Motor neuron (in vitro differentiated cells): Measurements from ENCODE around the gene VPREB1. TPM values are rescaled to one million over a fixed set of nuclear protein-coding genes. Genes with fewer than 3 reads are reported as not detected.
"Not testable (repeated sequence)": the region's sequence is repeated elsewhere in the genome, so short reads cannot be mapped to it uniquely, and the experiment has no call there.

Experiments used
- ATAC-seq, 8 experiments: fragments of 200-7000 bp; cut with Tn5 transposase; replicated peaks in 6 of 8; 2 replicates each; pipeline ENCODE4 v1.8.0; 2021; ENCODE audit warnings: mild to moderate bottlenecking in 8 of 8, moderate library complexity in 8 of 8
- H3K27ac ChIP-seq, 2 donors: fragments of 250-450 bp; sonication (Bioruptor Pico); 2 replicates each; pipeline ENCODE4 v1.9.0; 2021; ENCODE audit warnings: antibody characterized with exemption in 2 of 2, mild to moderate bottlenecking in 2 of 2, moderate library complexity in 1 of 2
- H3K4me1 ChIP-seq, 2 donors: fragments of 250-450 bp; sonication (Bioruptor Pico); replicated peaks in 1 of 2; 2 replicates each; pipeline ENCODE4 v1.6.1; 2021; ENCODE audit warnings: antibody characterized with exemption in 2 of 2, mild to moderate bottlenecking in 2 of 2, moderate library complexity in 1 of 2
- H3K4me3 ChIP-seq, 5 donors: fragments of 250-450 bp; sonication (Bioruptor Pico); 2 replicates each; pipeline ENCODE4 v1.9.0; 2021; ENCODE audit warnings: antibody characterized with exemption in 5 of 5, mild to moderate bottlenecking in 5 of 5, moderate library complexity in 4 of 5
- WGBS, 10 experiments: fragments of 450-650 bp; shearing (Covaris generic); methylation state at CpG; one replicate each; pipeline ENCODE4 v1.0.0; 2022; 5-methylcytosine and 5-hydroxymethylcytosine counted together
- in situ Hi-C, 9 experiments: fragments of 400-800 bp; cut with MboI; loops; one replicate each; pipeline ENCODE4 v1.15.0; 2021; ENCODE audit warnings: low sequenced_read_pairs in 9 of 9, low pct_unique_long_range_greater_than_20kb in 2 of 9; ENCODE audit not compliant: unreplicated experiment in 9 of 9
- total RNA-seq, 8 experiments: library from RNA; unstranded; fragments of 300-600 nt; gene quantifications; 2 replicates each; pipeline versions ENCODE4 v1.2.3 to v1.2.4, GENCODE V29; 2022

VPREB1 gene
- total RNA-seq, 8 experiments from 2014 or later: not detected

DNA sequence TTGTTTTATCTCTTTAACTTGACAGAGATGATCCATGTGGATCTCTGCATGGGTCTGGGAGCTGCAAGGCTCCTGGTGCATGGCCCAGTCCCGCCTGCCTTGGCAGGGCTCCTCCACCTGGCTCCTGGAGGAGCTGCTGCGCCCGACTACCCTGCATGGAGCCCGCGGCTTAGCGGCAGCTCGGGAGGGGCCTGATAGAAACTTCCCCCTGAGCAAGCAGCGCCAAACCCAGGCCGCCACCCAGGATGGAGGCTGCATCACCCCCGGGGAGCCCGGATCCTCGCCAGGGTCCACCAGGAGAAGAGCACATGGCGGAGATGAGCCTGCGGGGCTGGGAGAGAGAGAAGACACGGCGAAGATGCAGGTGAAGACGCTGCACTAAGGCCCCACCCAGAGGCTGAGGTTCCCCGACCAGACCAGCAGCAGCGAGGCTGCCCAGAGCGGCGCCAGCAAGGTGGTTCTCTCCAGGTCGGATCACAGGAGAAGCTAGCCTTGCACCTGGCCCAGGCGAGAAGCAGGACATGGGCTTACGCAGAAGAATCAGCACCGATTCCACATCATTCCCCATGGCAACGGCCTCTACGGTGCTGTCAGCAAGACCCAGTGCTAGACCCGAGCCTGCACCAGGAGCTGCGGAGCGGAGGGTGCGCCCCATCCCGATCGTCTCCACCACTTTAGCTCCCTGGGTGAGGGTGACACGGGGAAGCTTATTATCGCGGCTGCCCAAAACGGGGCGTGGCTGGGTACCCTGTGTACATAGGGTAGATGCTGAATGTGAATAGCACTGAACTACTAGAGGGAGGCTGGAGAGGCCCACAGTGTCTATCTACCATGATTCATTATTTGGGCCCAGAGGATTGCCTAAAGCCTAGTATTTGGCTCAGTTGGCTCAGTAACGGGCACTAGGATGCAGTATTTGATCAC, 41.3 kb upstream of the VPREB1 start:
- peak overlapping the region in 1 of 2 donors; percentile 11 for H3K27ac ChIP-seq
- ATAC-seq: no peak
- no peak overlapping the region for H3K4me3 ChIP-seq
- in situ Hi-C loops: loop anchor here in 2 of 9 experiments (25.0 kb wide), 1 partner anchor 134 kb away; no protein-coding TSS in a partner anchor
- no peaks in the 10 kb centered on the region for H3K4me1 ChIP-seq
- 52 to 90% (median 68%) methylated on average over 2 to 10 of the region's 39 CpGs; no CpG with 5 or more reads in 4 of the 10 experiments for WGBS, 10 experiments

DNA sequence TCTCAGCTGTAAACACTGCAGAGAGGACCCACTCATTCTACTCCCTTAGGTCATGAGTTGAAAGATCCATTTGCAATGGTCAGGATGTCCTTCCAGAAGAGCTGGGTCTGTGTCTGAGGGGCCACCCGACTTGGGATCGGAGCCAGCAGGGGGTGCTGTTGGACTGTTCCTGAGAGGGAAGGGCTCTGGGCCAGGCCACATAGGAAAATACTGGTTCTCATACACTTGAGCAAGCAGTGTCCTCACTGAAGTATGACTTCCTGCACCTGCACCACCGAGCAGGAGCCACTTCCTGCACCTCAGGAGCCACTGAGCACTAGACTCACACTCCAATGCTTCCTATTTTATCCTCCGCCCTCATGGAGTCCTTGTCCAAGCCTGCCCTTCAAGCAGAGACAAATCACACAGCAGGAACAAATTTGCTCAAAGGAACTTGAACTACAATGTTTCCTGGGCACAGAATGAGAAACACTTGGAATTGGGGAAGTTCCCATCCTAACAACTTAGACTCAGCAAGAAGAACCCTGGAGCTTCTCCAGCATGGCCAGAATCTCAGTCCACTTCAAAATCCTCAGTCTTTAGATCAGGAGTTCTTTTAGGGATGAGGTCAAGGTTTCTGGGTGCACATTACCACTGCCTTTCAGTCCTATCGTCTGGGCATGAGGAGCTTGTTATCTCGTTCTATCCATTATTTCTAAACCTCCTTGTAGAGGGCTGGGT, 36.6 kb upstream of the VPREB1 start:
- in situ Hi-C loops: loop anchor here in 2 of 9 experiments (25.0 kb wide), 1 partner anchor 129 kb away; no protein-coding TSS in a partner anchor
- WGBS, 10 experiments: 0 to 27% (median 0%) methylated on average over 1 to 4 of the region's 6 CpGs; no CpG with 5 or more reads in 1 of the 10 experiments
- ATAC-seq: peak in 5 of 8 experiments; percentile 35 to 99 (median 98)

DNA sequence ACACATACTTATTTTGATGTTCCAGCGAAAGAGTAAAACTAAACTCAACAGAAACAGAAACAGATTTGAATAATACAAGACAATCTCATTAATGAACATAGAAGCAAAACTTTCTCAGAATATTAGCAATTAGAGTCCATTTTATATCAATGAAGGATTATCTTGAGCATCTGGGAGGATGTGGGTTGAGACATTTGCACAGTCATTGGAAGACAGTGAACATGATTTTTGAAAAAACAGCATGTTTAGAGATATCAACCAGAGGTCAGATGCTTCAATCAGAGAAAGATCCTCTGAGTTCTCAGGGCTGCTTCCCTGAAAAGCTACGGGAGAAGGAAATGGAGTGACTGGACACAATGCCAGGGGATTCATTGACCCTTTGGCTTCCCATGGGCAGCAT, 35.9 kb upstream of the VPREB1 start:
- in situ Hi-C loops: loop anchor here in 2 of 9 experiments (25.0 kb wide), 1 partner anchor 129 kb away; no protein-coding TSS in a partner anchor
- no peak for ATAC-seq

More for the DNA sequence above, 36.6 kb upstream of the VPREB1 start:
- H3K4me3 ChIP-seq: no peak overlapping the region
- no peaks in the 10 kb centered on the region for H3K4me1 ChIP-seq
- peak overlapping the region; percentile 36 to 39 for H3K27ac ChIP-seq

DNA sequence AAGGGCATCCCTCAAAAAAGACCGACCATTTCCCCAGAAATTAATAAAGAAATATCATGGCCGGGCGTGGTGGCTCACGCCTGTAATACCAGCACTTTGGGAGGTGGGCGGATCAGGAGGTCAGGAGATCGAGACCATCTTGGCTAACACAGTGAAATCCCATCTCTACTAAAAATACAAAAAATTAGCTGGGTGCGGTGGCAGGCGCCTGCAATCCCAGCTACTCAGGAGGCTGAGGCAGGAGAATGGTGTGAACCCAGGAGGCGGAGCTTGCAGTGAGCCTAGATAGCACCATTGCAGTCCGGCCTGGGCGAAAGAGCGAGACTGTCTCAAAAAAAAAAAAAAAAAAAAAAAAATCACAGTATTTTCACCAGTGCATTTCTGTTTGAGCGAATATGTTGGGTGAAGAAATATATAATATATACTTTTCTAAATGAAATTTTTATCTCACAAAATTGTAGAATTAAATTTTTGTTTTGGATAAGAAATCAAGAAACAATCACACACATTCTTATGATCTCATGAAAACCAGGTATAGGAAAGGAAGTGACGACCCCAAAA, 35.4 kb upstream of the VPREB1 start:
- not testable (repeated sequence) for H3K4me1 ChIP-seq, H3K4me3 ChIP-seq, ATAC-seq, H3K27ac ChIP-seq
- 29 to 100% (median 68%) methylated on average over 1 to 14 of the region's 14 CpGs for WGBS, 10 experiments
- in situ Hi-C loops: loop anchor here in 2 of 9 experiments (25.0 kb wide), 1 partner anchor 128 kb away; no protein-coding TSS in a partner anchor

More for the DNA sequence above, 35.9 kb upstream of the VPREB1 start:
- Histone ChIP-seq H3K4me3 (no peak overlapping the region), H3K4me1 (no peaks in the 10 kb centered on the region), H3K27ac (no peak overlapping the region)
- 0 to 100% (median 71%) methylated on average over 1 to 2 of the region's 2 CpGs for WGBS, 10 experiments

DNA sequence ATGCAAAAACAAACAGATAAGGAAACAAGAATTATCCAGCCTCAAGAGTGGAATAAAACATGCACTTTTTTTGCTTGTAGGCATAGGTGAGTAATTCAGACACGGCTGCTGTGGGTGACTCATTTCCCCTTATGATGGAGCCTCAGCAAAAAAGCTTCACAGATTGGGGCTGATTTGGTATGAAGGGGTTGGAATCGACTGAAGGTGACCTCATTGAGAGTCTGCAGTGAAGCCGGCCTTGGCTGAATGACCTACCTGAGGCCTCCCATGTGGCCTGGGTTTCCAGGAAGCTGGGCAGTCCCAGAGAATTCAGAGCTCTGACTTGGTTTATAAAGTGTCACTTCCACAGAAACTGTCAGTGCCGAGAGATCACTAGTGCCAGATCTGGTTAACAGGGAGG, 34.2 kb upstream of the VPREB1 start:
- in situ Hi-C loops: loop anchor here in 2 of 9 experiments (25.0 kb wide), 1 partner anchor 127 kb away; no protein-coding TSS in a partner anchor
- H3K4me3 ChIP-seq: no peak overlapping the region
- ATAC-seq: peak in 2 of 8 experiments; percentile 16 to 33
- H3K4me1 ChIP-seq: no peaks in the 10 kb centered on the region
- no peak overlapping the region for H3K27ac ChIP-seq
- 0 to 83% (median 40%) methylated on average over 1 to 4 of the region's 4 CpGs for WGBS, 10 experiments

DNA sequence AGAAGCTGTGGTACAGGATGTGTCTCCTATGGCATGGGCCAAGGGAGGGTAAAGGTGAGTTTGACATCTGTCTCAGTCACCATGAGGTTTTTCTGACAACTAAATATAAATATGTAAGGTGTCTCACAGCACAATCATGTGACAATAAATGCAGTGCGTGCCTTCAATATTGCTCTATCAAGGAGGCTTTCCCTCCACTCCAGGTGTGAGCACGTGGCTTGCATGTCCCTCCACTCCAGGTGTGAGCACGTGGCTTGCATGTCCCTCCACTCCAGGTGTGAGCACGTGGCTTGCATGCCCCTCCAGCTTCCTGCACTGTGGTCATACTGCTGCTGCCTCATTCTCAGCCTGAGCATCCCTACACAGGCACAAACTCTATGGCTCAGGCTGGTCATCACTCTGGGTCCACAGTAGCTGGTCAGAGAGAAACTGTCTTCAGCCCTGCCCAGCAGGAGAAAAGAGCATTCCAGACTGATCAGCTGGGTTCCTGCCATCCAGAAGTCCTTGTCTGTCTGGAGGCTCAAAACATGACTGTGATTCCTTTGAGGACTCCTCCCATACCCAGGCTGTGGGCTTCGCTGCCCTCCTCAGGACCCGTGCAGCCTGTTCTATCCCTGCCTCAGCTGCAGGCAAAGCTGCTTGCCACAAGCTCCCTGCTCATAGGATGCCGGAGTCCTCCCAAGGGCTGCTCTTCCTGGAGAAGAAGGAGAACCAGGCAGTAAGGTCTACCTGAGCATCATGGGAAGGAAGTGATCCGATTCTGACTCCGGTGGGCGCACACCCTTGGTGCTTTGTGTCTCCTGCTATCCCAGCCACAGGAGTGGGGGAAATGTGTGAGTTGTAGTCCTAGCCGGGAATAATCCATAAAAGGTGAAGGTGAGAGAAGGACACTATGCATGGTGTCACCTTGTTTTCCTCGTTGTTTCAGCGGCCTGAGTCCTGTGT, 33.4 kb upstream of the VPREB1 start:
- in situ Hi-C loops: loop anchor here in 2 of 9 experiments (25.0 kb wide), 1 partner anchor 126 kb away; no protein-coding TSS in a partner anchor
- H3K27ac ChIP-seq: no peak overlapping the region
- no peak for ATAC-seq
- no peaks in the 10 kb centered on the region for H3K4me1 ChIP-seq
- no peak overlapping the region for H3K4me3 ChIP-seq
- WGBS, 10 experiments: 6 to 88% (median 48%) methylated on average over 2 to 7 of the region's 13 CpGs

DNA sequence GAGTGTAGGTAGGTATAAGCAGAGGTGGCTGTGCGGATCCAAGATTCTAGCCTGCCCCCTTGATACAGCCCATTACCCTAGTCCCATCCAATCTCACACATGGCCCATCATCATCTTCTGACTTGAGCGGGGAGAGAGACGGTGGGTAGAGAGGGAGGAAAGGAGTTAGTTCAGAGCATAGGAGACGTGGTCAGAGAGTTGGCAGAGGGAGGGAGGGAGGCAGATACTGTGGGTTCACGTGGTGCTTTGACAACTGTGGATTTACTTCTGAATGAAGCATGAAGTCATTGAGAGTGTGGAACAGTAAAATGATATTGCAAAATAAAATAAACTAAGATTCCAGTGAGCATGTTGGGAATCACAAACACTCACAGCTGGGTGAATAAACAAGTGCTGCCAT, 31.4 kb upstream of the VPREB1 start:
- 0 to 34% (median 22%) methylated on average over 1 to 4 of the region's 5 CpGs; no CpG with 5 or more reads in 4 of the 10 experiments for WGBS, 10 experiments
- no peaks in the 10 kb centered on the region for H3K4me1 ChIP-seq
- no peak for ATAC-seq
- in situ Hi-C loops: loop anchor here in 2 of 9 experiments (25.0 kb wide), 1 partner anchor 124 kb away; no protein-coding TSS in a partner anchor
- no peak overlapping the region for H3K27ac ChIP-seq
- H3K4me3 ChIP-seq: no peak overlapping the region

DNA sequence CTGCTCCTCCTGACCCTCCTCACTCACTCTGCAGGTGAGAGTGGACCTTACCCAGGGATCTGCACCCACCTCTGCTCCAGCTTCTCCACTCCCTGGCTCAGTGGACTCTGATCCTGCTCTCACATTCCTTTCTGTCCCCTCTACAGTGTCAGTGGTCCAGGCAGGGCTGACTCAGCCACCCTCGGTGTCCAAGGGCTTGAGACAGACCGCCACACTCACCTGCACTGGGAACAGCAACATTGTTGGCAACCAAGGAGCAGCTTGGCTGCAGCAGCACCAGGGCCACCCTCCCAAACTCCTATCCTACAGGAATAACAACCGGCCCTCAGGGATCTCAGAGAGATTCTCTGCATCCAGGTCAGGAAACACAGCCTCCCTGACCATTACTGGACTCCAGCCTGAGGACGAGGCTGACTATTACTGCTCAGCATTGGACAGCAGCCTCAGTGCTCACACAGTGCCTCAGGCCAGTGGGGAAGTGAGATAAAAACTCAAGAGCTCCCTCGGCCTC, 29.7 kb upstream of the VPREB1 start:
- in situ Hi-C loops: loop anchor here in 2 of 9 experiments (25.0 kb wide), 1 partner anchor 122 kb away; no protein-coding TSS in a partner anchor
- no peak overlapping the region for H3K4me3 ChIP-seq
- no peaks in the 10 kb centered on the region for H3K4me1 ChIP-seq
- whole genome bisulfite sequencing, 10 experiments: 0 to 80% (median 38%) methylated on average over 1 to 2 of the region's 5 CpGs; no CpG with 5 or more reads in 3 of the 10 experiments
- ATAC-seq: no peak
- H3K27ac ChIP-seq: no peak overlapping the region

DNA sequence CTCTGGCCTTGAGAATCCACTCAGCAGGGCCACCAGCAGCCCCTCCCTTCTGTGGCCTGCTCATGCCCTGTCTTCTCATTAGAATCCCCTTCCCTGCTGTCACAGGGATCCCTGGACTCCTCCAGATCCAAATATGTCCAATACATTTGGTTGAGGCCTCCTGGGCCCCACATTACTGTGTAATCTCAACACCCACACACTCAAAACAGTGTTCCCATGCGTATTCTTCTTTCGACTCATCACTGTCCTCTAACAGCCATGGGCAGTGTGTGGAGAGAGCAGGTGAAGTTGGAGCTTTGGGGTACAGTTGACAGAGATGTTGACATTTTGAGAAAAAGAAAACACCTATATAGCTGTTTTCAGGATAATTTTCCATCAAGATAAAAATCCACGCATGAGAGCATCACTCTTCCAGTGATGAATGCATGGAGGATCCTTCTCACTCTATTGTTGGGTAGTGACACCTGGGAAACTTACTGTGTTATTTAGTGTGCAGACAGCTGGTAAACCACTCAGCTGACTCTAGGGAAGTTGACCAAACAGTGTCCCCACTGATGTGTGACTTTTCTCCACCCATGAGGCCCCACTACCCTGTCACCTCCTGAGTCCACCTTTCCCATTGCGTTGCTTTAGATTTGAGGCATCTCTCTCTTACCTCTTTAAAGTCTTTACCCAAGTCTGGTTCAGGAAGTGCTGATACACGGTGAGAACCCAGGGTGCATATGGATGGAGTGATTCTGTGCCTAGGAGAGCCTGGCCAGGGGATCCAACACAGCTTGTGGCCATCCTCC, 28.7 kb upstream of the VPREB1 start:
- no peak overlapping the region for H3K4me3 ChIP-seq
- 33 to 100% (median 61%) methylated on average over 1 to 5 of the region's 5 CpGs; no CpG with 5 or more reads in 1 of the 10 experiments for WGBS, 10 experiments
- no peaks in the 10 kb centered on the region for H3K4me1 ChIP-seq
- H3K27ac ChIP-seq: no peak overlapping the region
- ATAC-seq: no peak
- in situ Hi-C loops: loop anchor here in 2 of 9 experiments (25.0 kb wide), 1 partner anchor 121 kb away; no protein-coding TSS in a partner anchor

DNA sequence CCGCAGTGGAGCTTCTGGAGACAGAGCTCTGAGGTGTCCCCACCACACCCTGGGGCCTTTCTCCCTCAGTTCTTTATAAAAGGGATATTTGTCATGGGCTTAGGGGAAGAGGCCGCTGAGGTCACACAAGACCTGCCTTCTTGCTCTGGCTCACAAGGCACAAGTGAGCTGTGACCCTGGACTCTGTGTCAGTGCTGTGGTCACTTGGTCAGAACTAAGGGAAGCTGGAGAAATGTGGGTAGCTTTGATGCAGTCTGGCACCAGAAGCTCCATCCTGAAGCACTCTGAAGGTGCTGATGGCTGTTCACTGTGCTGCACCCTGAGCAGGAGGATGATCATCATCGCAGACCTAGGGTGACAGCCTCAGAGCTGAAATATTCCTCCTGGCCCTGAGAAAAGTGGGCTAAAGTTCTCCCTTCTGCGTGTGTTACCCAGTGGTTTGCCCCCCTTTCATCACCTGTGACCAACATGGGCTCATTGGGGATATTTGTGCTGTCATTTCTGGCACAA, 28.1 kb upstream of the VPREB1 start:
- H3K4me1 ChIP-seq: no peaks in the 10 kb centered on the region
- no peak for ATAC-seq
- in situ Hi-C loops: loop anchor here in 2 of 9 experiments (25.0 kb wide), 1 partner anchor 121 kb away; no protein-coding TSS in a partner anchor
- peak overlapping the region in 1 of 2 donors; percentile 30 for H3K27ac ChIP-seq
- no peak overlapping the region for H3K4me3 ChIP-seq
- WGBS, 10 experiments: 8 to 100% (median 55%) methylated on average over 1 to 3 of the region's 4 CpGs; no CpG with 5 or more reads in 2 of the 10 experiments
